Kidney capillary endothelial cell (primary cell): ENCODE measurements around the gene LEPR.
"Not testable (repeated sequence)": the region's sequence is repeated elsewhere in the genome, so short reads cannot be mapped to it uniquely, and the experiment has no call there.

Experiments
- DNase-seq: peaks from one replicate; pipeline ENCODE4 v3.0.0-alpha.2; 2018; ENCODE audit warnings: low spot score

Gene LEPR

DNA sequence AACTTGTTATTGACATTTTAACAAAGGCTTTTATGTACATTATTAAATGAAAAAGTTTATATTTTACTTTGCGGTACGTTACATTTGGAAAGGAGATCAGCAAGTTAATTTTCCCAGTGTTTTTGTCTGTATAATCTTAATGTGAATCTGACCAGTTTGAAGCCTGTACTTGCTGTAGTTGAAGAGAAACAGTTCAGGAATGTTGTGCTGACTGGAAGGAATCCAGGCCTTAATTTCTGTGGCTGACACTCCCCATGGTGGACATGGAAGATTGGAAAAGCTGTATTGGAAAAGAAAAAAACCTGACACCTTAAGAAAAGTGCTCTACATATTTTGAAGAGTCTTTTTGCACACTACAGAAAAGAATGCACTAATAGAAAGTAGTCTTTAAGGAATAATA lies 15.5 kb downstream of the LEPR start:
- DNase-seq, result no peak

DNA sequence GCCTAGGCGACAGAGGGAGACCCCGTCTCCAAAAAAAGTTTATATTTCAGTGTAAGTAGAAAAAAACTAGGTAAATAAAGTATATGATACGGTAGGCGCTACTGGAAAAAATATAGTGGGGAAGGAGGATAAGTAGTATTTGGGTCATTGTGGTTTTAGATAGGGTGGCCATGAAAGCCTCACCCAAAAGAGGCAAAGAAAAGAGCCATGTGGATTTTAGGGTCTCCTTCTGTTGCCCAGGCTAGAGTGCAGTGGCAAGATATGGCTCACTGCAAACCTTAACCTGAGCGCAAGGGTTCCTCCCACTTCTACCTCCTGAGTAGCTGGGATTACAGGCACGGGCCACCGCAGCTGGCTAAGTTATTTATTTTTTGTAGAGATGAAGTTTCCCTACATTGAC lies 17.1 kb downstream of the LEPR start:
- DNase-seq, result no peak

DNA sequence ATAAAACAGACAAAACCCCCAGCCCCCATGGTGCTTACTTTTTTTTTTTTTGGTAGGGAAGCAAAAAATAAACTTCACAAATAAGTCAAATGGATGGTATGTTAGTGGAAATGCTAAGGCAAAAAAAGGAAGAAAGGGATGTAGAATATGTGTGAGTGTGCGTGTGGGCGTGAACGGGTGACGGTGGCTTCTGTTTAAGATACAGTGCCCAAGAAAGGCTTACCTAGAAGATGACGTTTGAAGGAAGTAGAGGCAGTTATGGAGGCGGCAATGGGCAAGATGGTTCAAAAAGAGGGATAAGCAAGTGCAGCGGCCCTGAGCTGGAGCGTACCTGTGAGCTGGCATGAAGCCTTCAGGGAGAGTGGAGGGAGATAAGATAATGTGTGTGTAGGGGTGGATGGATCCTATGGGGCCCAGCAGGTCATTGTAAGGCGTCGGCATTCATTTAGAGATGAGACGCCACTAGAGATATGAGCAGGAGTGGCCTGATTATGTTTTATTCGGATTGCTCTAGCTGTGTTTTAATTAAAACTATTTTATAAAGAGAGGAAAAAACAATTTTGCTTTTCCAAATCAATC lies 19.9 kb downstream of the LEPR start:
- no peak for DNase-seq

DNA sequence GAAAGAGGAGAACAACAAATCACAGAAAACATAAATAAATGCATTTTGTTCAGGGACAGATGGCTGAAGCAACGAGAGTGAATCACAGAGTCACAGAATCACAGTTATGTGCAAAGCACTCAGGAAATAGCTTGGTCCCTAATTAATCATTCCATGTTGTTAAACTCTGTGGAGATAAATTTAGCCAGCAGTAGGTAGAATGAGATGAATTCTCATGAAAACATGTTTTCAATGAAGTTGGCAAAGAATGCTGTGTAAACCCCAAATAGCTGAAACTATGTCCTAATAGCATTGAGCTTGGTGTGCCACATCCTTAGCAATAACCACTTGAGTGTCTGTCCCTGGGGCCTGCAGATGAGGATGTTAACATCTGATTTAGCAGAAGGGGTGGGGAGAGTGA lies 20.4 kb downstream of the LEPR start:
- DNase-seq, result no peak

DNA sequence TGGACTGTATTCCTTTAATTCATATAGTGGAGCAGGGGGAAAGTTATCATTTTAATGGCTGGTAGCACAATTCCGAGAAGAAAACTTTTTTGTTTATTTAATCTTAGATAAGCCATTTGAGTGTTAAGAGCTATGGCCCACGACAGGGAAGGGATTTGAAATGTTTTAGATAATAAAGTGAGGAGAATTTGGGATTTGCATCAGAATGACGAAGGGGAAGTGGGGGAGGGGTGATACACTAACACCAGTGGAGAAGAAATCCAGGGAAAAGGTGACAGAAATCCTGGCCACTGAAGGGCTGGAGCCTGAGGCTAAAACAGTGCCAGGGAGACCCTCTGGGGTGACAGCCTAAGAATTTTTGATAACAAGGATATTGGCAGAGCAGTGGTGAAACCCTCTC lies 21.0 kb downstream of the LEPR start:
- no peak for DNase-seq

DNA sequence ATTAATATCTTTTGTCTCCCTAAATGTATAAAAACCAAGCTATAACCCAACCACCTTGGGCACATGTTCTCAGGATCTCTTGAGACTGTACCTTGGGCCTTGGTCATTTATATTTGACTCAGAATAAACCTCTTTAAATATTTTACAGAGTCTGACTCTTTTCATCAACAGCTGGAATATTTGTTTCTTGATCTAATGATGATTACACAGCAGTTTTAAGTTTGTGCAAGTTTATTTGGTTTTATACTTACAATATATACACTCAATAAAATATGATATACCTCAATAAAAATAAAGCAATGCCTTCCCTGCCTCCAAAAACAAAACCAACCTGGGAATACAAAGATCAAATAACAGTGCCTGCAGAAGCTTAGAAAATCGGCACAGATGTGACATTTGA lies 22.0 kb downstream of the LEPR start:
- DNase-seq, result no peak

DNA sequence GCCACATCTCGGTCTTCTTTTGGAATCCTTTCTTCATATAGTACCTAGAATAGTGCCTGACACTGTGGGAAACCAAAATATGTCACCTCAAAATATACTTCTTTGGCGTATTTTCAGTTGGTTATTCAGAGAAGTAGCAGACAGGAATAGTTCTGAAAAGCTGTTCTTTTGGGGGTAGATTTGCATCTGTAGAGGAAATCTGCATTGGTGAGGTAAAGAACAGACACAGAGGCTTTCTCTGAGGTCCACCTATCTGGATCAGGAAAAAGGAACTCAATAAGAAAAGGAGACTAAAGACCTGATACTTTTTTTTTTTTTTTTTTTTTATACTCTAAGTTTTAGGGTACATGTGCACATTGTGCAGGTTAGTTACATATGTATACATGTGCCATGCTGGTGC lies 23.2 kb downstream of the LEPR start:
- DNase-seq, result no peak

DNA sequence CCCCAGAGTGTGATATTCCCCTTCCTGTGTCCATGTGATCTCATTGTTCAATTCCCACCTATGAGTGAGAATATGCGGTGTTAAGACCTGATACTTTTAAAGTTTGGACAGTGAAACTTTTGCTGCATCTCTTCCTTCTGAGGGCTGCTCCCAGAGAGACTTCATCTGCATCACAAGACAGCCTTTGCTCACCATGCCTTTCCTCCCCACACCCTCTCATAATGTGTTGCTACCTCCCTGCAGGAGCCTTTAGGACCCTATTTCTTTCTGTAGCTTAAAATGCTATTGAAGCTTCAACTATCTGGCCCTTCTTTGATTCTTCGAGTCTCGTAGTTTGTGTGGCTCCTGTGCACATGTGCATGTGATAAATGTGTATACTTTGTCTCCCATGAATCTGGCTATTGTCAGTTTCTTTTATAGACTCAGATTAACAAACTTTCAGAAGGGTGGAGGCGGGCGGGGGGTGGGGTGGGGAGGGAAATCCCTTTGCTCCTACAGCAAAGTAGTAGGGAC lies 23.7 kb downstream of the LEPR start:
- DNase-seq, result no peak

DNA sequence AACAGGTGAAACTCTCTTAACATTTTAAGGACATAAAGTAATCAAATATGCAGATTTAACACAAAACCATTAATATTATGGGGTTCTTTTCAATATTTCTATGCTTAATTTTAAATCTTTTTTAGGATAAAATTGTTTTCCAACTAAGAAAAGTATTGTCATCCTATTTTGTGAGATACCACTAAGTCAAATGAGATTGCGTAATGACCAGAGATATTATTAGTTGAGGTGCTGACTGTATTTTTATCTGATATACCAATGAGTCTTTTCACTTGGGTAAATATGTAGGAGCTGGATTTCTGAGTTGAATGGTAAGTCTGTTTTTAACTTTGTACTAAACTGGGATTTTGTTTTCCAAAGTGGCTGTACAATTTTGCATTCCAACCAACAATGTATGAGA lies 25.4 kb downstream of the LEPR start:
- no peak for DNase-seq

DNA sequence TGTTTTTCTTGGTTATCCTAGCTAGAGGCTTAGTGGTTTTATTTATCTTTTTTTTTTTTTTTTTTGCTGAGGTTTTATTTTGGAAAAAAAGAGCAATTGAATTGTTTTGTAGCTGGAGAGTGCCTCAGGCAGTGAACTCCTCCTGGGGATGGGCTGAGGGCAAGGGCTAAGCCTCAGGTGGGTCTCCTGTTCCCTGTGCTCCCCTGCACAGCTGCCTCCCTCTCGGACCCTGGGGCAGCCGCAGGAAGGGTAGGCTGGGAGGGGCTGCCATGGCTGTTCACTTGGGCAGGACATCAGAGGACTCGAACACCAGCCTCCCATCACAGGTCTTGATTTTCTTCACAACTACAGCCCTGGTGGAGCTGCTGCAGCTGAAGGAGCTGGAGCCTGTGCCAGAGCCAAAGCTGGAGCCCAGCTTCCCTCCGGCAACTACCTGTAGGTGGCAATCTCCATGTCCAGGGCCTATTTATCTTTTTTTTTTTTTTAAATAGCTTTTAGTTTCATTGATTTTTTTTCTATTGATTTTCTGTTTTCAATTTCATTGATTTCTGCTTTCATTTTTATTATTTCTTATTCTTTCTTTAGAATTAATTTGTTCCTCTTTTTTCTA lies 28.9 kb downstream of the LEPR start:
- no peak for DNase-seq

DNA sequence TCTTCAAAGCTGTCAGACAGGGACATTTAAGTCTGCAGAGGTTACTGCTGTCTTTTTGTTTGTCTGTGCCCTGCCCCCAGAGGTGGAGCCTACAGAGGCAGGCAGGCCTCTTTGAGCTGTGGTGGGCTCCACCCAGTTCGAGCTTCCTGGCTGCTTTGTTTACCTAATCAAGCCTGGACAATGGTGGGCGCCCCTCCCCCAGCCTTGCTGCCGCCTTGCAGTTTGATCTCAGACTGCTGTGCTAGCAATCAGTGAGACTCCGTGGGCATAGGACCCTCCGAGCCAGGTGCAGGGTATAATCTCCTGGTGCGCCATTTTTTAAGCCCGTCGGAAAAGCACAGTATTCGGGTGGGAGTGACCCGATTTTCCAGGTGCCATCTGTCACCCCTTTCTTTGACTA lies 35.2 kb downstream of the LEPR start:
- not testable (repeated sequence) for DNase-seq

DNA sequence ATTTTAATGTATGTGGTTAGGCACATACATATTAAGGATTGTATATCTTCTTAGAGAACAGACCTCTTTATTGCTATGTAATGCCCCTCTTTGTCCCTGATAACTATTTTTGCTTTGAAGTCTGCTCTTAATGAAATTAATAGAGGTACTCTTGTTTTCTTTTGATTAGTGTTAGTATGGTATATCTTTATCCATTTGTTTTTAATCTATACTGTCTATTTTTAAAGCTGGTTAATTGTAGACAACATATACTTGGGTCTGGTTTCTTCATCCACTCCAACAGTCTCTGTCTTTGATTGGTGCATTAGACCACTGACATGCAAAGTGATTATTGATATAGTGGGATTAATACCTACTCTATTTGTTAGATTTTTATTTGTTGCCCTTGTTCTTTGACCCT lies 36.0 kb downstream of the LEPR start:
- no peak for DNase-seq

DNA sequence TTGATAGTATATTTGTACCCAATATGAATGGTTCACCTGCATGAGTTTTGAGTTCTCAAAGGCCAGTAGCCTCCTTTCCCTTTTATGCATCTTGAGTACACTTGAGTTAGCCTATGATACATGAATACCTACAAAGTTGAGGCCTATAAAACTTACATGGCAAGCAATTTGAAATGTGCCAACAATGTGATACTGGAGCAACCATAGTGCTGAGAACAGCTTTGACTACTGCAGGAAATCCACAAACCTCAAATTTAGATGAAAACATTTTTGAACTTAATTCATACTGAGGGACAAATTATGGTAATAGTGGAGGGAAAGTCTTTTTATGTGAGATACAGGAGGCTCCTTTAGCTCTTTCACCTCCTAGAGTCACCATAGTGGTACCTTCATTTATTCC lies 37.4 kb downstream of the LEPR start:
- DNase-seq, result no peak

DNA sequence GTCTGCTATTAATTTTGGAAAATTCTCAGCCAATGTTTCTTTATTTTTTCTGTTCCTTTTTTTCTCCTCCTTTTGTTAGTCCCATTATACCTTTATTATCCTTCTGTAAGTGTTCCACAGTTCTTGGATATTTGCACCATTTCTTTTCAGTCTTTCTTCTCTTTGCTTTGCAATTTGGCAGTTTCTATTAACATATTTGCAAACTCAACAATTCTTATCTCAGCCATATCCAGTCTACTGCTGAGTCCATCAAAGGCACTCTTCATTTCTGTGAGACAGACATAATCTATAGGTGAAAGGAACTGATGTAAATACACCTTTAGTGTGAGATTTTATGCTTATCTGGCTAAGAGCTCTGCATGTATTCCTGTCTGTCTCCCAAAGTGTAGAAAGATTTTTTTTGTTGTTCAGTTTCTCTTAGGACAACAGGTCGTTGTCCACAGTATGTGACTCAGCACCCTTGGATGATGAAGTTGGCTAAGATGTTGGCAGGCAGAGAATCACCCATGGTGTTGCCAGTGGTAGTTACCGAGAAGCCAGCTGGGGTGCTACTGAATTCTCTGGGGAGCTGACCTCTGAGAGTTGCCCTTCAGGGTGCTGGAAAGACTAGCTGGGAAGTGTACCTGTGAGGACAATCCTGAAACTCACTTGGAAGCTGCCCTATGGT lies 38.4 kb downstream of the LEPR start:
- DNase-seq, result no peak

DNA sequence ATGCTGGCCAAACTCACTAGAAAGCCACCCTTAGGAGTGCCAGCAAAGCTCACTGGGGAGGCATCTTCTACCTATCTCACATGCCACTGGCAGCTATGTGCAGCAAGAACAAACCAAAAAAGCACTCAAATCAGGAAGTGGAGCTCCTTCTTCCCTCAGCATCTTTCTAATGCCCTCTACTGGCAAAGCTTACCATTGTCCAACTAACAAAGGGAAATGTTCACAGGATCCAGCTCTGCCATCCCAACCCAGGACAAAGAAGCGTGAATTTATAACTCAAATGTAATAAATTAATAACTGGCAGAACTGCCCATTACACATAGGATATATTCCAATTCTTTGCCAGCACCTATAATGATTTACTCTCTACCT lies 38.9 kb downstream of the LEPR start:
- DNase-seq, result peak; percentile 26

DNA sequence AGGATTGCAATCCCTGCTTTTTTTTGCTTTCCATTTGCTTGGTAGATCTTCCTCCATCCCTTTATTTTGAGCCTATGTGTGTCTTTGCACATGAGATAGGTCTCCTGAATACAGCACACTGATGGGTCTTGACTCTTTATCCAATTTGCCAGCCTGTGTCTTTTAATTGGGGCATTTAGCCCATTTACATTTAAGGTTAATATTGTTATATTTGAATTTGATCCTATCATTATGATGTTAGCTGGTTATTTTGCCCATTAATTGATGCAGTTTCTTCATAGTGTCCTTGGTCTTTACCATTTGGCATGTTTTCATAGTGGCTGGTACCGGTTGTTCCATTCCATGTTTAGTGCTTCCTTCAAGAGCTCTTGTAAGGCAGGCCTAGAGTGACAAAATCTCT lies 45.4 kb downstream of the LEPR start:
- not testable (repeated sequence) for DNase-seq

DNA sequence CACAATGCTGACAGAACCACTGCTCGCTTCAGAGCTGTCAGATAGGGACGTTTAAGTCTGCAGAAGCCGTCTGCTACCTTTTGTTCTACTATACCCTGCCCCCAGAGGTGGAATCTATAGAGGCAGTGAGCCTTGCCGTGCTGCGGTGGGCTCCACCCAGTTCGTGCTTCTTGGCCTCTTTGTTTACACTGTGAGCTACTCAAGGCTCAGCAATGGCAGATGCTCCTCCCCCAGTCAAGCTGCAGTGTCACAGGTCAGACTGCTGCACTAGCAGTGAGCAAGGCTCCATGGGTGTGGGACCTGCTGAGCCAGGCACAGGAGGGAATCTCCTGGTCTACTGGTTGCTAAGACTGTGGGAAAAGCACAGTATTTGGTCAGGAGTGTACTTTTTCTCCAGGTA lies 47.1 kb downstream of the LEPR start:
- no peak for DNase-seq

DNA sequence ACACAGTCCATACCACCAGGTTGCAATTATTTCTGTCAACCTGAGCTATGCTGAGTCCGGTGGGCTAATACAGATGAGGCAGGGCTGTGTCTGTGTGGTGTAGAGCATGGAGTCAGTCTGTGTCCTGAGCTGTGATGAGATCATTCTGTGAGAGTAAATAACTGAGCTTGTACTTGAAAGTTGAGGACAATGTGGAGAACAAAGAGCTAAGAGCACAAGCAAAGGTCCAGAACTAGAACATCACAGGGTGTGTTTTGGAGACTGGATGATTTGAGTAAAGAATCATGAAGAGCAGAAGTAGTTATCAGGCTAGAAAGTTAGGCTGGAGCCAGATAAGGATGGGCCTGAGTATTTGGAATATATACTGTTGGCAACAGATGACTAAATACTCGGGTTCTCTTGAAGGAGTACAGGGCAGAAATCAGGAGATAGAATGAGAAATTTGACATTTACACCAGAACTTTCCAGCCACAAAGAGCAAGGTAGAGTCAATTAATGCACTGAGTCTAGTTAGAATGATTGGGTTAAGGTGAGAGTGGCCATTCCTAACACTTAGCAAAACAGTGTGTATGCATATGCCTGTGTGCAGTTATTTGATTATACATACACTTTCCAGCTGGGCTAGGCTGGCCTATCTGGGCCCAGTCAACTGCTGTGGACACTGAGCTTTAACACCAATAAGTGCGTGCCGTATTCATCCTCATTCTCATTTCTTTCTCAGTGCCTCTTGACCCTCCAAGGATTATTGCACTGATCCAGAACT lies 48.8 kb downstream of the LEPR start:
- no peak for DNase-seq

DNA sequence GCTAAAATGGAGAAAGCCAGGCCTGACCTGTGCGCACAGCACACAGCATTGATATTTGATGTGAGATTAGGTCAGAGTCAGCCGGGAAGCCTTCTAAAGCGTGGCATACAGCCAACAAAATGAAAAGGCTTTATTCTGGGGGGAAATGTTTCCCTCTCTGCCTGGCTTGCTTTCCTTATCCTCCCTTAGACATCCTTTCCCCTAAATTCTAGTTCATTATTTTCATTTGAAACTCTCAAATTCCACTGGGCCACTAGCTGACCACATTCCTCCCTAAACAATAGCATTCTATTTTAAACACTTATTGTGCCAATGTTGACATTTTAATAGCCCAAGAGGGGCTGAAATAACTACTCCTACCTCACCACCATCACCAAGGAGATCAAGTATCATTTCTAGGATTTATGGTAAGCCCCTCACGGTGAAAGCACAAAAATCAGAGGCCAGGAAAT lies 49.4 kb downstream of the LEPR start:
- no peak for DNase-seq
